GM19397 (cell line): ENCODE data around the gene SMIM12.
"Not testable (repeated sequence)": the region's sequence is repeated elsewhere in the genome, so short reads cannot be mapped to it uniquely, and the experiment has no call there.

ENCODE experiments used
- ATAC-seq: cut with Tn5 transposase; IDR thresholded peaks from one replicate; pipeline ENCODE4 v1.9.1; 2021; ENCODE audit warnings: mild to moderate bottlenecking, moderate library complexity; ENCODE audit not compliant: unreplicated experiment

The SMIM12 gene

GRCh38 chr1:34845131-34845901, 14.2 kb downstream of the SMIM12 start:
- no peak for ATAC-seq

- no peak for ATAC-seq
These were observed 15.3 kb downstream of the SMIM12 start for GRCh38 chr1:34844252-34844634.

- ATAC-seq, result no peak
These were observed 15.9 kb downstream of the SMIM12 start for GRCh38 chr1:34843392-34844251.

GRCh38 chr1:34842952-34843371, 16.6 kb downstream of the SMIM12 start:
- no peak for ATAC-seq

GRCh38 chr1:34842073-34842472, 17.5 kb downstream of the SMIM12 start:
- no peak for ATAC-seq

GRCh38 chr1:34840426-34840825, 19.1 kb downstream of the SMIM12 start:
- ATAC-seq, result no peak

- no peak for ATAC-seq
These were observed 19.8 kb downstream of the SMIM12 start for GRCh38 chr1:34839526-34840305.

- no peak for ATAC-seq
These were observed 25.8 kb downstream of the SMIM12 start for GRCh38 chr1:34833711-34834110.

- ATAC-seq, result no peak
These were observed 27.8 kb downstream of the SMIM12 start for GRCh38 chr1:34831721-34832246.

- no peak for ATAC-seq
These were observed 30.3 kb downstream of the SMIM12 start for GRCh38 chr1:34829250-34829649.

- no peak for ATAC-seq
These were observed 30.9 kb downstream of the SMIM12 start for GRCh38 chr1:34828611-34829010.

GRCh38 chr1:34827341-34827941, 32.1 kb downstream of the SMIM12 start:
- ATAC-seq, result no peak

GRCh38 chr1:34825455-34826091, 34.0 kb downstream of the SMIM12 start:
- ATAC-seq, result no peak

GRCh38 chr1:34824817-34825454, 34.6 kb downstream of the SMIM12 start:
- no peak for ATAC-seq

- ATAC-seq, result no peak
These were observed 37.3 kb downstream of the SMIM12 start for GRCh38 chr1:34822202-34822601.

GRCh38 chr1:34818862-34819261, 40.7 kb downstream of the SMIM12 start:
- ATAC-seq, result not testable (repeated sequence)

- no peak for ATAC-seq
These were observed 42.8 kb downstream of the SMIM12 start for GRCh38 chr1:34816778-34817177.

- no peak for ATAC-seq
These were observed 43.2 kb downstream of the SMIM12 start for GRCh38 chr1:34816332-34816731.

- ATAC-seq, result not testable (repeated sequence)
These were observed 48.8 kb downstream of the SMIM12 start for GRCh38 chr1:34810781-34811180.
